PC-3 (cell line): ENCODE measurements around the gene CTNND2. TPM values are rescaled to one million over a fixed set of nuclear protein-coding genes. Genes with fewer than 3 reads are reported as not detected.

Experiments used
- ATAC-seq: fragments of 200-7000 bp; cut with Tn5 transposase; 2 replicates; pipeline ENCODE4 v1.9.1; 2020; ENCODE audit warnings: mild to moderate bottlenecking, moderate library complexity
- BruUV-seq: library from RNA; stranded (reverse); fragments of 400-500 nt; replicated peaks from 2 replicates; lab custom pipeline; 2021; lab: Mats Ljungman, UMichigan
- CTCF ChIA-PET: fragments of 300-600 bp; sonication (Branson Sonifier 250); formaldehyde crosslinking; loops from one replicate; lab custom pipeline; 2022; ENCODE audit warnings: antibody characterized with exemption; lab: Charles Lee
- POLR2A ChIA-PET: fragments of 300-600 bp; sonication (Branson Sonifier 250); formaldehyde crosslinking; loops from one replicate; lab custom pipeline; 2022; ENCODE audit warnings: antibody characterized with exemption; ENCODE audit not compliant: unreplicated experiment; lab: Charles Lee
- DNase-seq: peaks from one replicate; pipeline ENCODE4 v3.0.0-alpha.2; 2015
- H2AFZ ChIP-seq: fragments of 300-600 bp; sonication (generic); 2 replicates; pipeline ENCODE4 v1.6.0; 2016; ENCODE audit warnings: antibody characterized with exemption, low read length
- H3F3A ChIP-seq: fragments of 300-600 bp; sonication (generic); one replicate; pipeline ENCODE4 v1.6.0; 2017; ENCODE audit warnings: antibody characterized with exemption, low read length, control low read depth, mild to moderate bottlenecking; ENCODE audit not compliant: unreplicated experiment
- H3K27ac ChIP-seq: fragments of 300-600 bp; sonication (generic); 2 replicates; pipeline ENCODE4 v1.5.1; 2016; ENCODE audit warnings: mild to moderate bottlenecking, low read length
- H3K27me3 ChIP-seq: fragments of 300-600 bp; sonication (generic); 2 replicates; pipeline ENCODE4 v1.6.1; 2016; ENCODE audit warnings: low read length, mixed read lengths
- H3K36me3 ChIP-seq: fragments of 300-600 bp; sonication (generic); 2 replicates; pipeline ENCODE4 v1.6.1; 2016; ENCODE audit warnings: low read depth, mixed run types, low read length, mixed read lengths
- H3K4me1 ChIP-seq: fragments of 300-600 bp; sonication (generic); 2 replicates; pipeline ENCODE4 v1.5.1; 2016; ENCODE audit warnings: low read length; ENCODE audit not compliant: insufficient read depth
- H3K4me2 ChIP-seq: fragments of 300-600 bp; sonication (generic); 2 replicates; pipeline ENCODE4 v1.6.0; 2016; ENCODE audit warnings: low read length
- H3K4me3 ChIP-seq: fragments of 300-600 bp; sonication (generic); 2 replicates; pipeline ENCODE4 v1.5.1; 2016; ENCODE audit warnings: mild to moderate bottlenecking, low read length, mixed read lengths
- H3K79me2 ChIP-seq: fragments of 300-600 bp; sonication (generic); 2 replicates; pipeline ENCODE4 v1.6.1; 2017; ENCODE audit warnings: low read length, mixed read lengths
- H3K9ac ChIP-seq: fragments of 300-600 bp; sonication (generic); 2 replicates; pipeline ENCODE4 v1.6.0; 2016; ENCODE audit warnings: mild to moderate bottlenecking, low read length
- H3K9me2 ChIP-seq: fragments of 300-600 bp; sonication (generic); replicated peaks from 2 replicates; pipeline ENCODE4 v1.6.1; 2016; ENCODE audit warnings: mixed run types, low read length, mixed read lengths
- H3K9me3 ChIP-seq: fragments of 300-600 bp; sonication (generic); 2 replicates; pipeline ENCODE4 v1.6.1; 2016; ENCODE audit warnings: low read length, mixed read lengths
- H4K20me1 ChIP-seq: fragments of 300-600 bp; sonication (generic); 2 replicates; pipeline ENCODE4 v1.6.1; 2016; ENCODE audit warnings: low read length, mixed read lengths
- CTCF ChIP-seq: fragments of 300-600 bp; sonication (generic); conservative IDR thresholded peaks from 2 replicates; pipeline ENCODE4 v1.5.1; 2017; ENCODE audit warnings: antibody characterized with exemption, low read depth, mild to moderate bottlenecking, low read length
- EZH2 ChIP-seq: fragments of 300-600 bp; sonication (generic); IDR thresholded peaks from one replicate; pipeline ENCODE4 v1.6.1; 2017; ENCODE audit warnings: antibody characterized with exemption, mild to moderate bottlenecking, low read length; ENCODE audit not compliant: unreplicated experiment
- EZH2phosphoT487 ChIP-seq: fragments of 300-600 bp; sonication (generic); IDR thresholded peaks from 2 replicates; pipeline ENCODE4 v1.6.1; 2018; ENCODE audit warnings: mild to moderate bottlenecking, antibody characterized with exemption, low read length, borderline replicate concordance
- intact Hi-C: fragments of 100-400 bp; cut with micrococcal nuclease; formaldehyde crosslinking; loops from 2 replicates; pipeline ENCODE4 v1.9.0; 2023
- total RNA-seq: library from RNA; depleted of rRNA; stranded (reverse); fragments of >200 nt; gene quantifications from 2 replicates; pipeline ENCODE4 v1.2.3, GENCODE V29; 2014

Gene CTNND2
- total RNA-seq, 1 experiment from 2014 or later = 1.8 TPM

- no peak for DNase-seq
- BruUV-seq = no TSS peak
- H2AFZ ChIP-seq = no peak overlapping the region
- H3K27ac ChIP-seq = no peak overlapping the region
- no peaks in the 10 kb centered on the region for H3K79me2 ChIP-seq
- 0 out of 2 replicates have a peak, but pooled peaks cover 4% of the 10 kb centered on the region for H3K27me3 ChIP-seq
- no peaks in the 10 kb centered on the region for H3K9me3 ChIP-seq
- ChIA-PET POLR2A (no interaction called here), CTCF (no interaction called here)
- H3K4me1 ChIP-seq = no peaks in the 10 kb centered on the region
- no peak overlapping the region for H3K9ac ChIP-seq
- H4K20me1 ChIP-seq = no peaks in the 10 kb centered on the region
- no peak overlapping the region for H3K4me2 ChIP-seq
- H3F3A ChIP-seq = no peaks in the 10 kb centered on the region
- H3K9me2 ChIP-seq = no peaks in the 10 kb centered on the region
- no peaks in the 10 kb centered on the region for H3K36me3 ChIP-seq
- no peak overlapping the region for H3K4me3 ChIP-seq
- no peak for ATAC-seq
- intact Hi-C loops = no loop called here
- TF ChIP-seq CTCF = peak; percentile 66
- TF ChIP-seq EZH2phosphoT487 = no peak
Observed at GRCh38 chr5:11075035-11075805, 829.0 kb downstream of the CTNND2 start.

DNA sequence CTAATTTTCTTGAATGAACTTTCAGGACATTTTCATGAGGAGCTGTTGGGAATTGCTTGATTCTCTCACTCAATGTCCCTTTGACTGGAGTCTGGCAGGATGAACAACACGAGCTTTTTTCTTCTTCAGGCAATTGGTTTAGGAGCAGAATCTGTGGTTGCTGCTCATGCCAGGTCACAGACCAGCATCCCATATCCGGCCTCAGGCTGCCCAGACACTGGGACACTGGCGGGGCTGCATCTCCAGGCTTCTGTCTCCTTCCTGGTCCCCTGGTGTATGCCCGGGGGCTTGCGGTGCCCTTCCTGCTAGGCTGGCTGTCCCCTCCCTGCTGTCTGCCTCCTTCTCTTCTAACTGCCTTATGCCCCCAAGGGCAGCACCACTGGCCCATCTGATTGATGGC is 831.7 kb downstream of the CTNND2 start:
- POLR2A ChIA-PET = no interaction called here
- CTCF ChIA-PET = no interaction called here
- no peaks in the 10 kb centered on the region for H3K9me2 ChIP-seq
- no peak for ATAC-seq
- intact Hi-C loops = no loop called here
- H3K9me3 ChIP-seq = no peaks in the 10 kb centered on the region
- no peak for DNase-seq
- no peaks in the 10 kb centered on the region for H3K79me2 ChIP-seq
- H3K36me3 ChIP-seq = no peaks in the 10 kb centered on the region
- H3K4me2 ChIP-seq = no peak overlapping the region
- H3K27ac ChIP-seq = no peak overlapping the region
- no peaks in the 10 kb centered on the region for H3F3A ChIP-seq
- BruUV-seq = no TSS peak
- H3K4me1 ChIP-seq = peaks cover 11% of the 10 kb centered on the region
- H3K4me3 ChIP-seq = no peak overlapping the region
- no peak overlapping the region for H2AFZ ChIP-seq
- no peak overlapping the region for H3K9ac ChIP-seq
- TF ChIP-seq EZH2phosphoT487 (no peak), CTCF (no peak), EZH2 (no peak)
- H3K27me3 ChIP-seq = no peaks in the 10 kb centered on the region
- H4K20me1 ChIP-seq = no peaks in the 10 kb centered on the region

DNA sequence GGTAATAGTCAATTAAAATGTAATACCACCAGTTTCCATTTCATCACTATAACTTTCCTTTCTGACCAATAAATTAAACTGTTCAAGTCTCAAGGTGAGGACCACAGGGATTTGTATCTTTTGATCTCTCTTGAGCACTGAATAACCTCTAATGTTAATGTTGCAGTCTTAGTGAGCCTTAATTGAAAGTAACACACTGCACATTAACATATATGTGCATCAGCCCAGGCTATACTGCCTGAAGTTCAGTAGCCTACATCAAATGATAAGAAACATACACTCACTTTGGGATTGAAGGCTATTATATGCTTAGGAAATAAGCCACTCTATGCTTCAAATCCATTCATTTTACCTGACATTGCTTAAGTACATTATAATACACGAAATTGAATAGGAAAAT is 832.2 kb downstream of the CTNND2 start:
- no peak overlapping the region for H3K4me2 ChIP-seq
- intact Hi-C loops = no loop called here
- no TSS peak for BruUV-seq
- H3K9me2 ChIP-seq = no peaks in the 10 kb centered on the region
- ATAC-seq (no peak), DNase-seq (no peak)
- no peak overlapping the region for H3K27ac ChIP-seq
- no peaks in the 10 kb centered on the region for H4K20me1 ChIP-seq
- H3F3A ChIP-seq = no peaks in the 10 kb centered on the region
- H3K9me3 ChIP-seq = no peaks in the 10 kb centered on the region
- no peak overlapping the region for H2AFZ ChIP-seq
- no peaks in the 10 kb centered on the region for H3K27me3 ChIP-seq
- POLR2A ChIA-PET = no interaction called here
- H3K4me3 ChIP-seq = no peak overlapping the region
- H3K36me3 ChIP-seq = no peaks in the 10 kb centered on the region
- no peak overlapping the region for H3K9ac ChIP-seq
- peaks cover 11% of the 10 kb centered on the region for H3K4me1 ChIP-seq
- CTCF ChIA-PET = no interaction called here
- no peaks in the 10 kb centered on the region for H3K79me2 ChIP-seq
- TF ChIP-seq EZH2 = no peak
- no peak for TF ChIP-seq CTCF
- no peak for TF ChIP-seq EZH2phosphoT487
